Common myeloid progenitor, CD34-positive (primary cell): ENCODE data around the gene DQX1.
"Not testable (repeated sequence)": the region's sequence is repeated elsewhere in the genome, so short reads cannot be mapped to it uniquely, and the experiment has no call there.

ENCODE experiments used
- CTCF ChIA-PET: fragments of 350-600 bp; sonication (Branson Sonifier 250); formaldehyde crosslinking; loops from one replicate; lab custom pipeline; 2021; ENCODE audit warnings: antibody characterized with exemption; lab: Charles Lee
- POLR2A ChIA-PET: fragments of 350-600 bp; sonication (Branson Sonifier 250); formaldehyde crosslinking; loops from one replicate; lab custom pipeline; 2021; ENCODE audit warnings: antibody characterized with exemption; lab: Charles Lee
- DNase-seq, 3 donors: peaks; one replicate each; pipeline versions ENCODE4 v3.0.0 to v3.0.0-alpha.2; 2013
- H3K27ac ChIP-seq, 2 experiments: 1 replicate in 1 of 2; 2 replicates in 1 of 2; pipeline ENCODE4 v1.7.0; 2013; ENCODE audit warnings: inconsistent platforms in 2 of 2, low read length in 2 of 2, mild to moderate bottlenecking in 2 of 2, low read depth in 1 of 2, moderate library complexity in 1 of 2; ENCODE audit not compliant: severe bottlenecking in 2 of 2, insufficient read depth in 1 of 2, poor library complexity in 1 of 2
- H3K27me3 ChIP-seq, 5 experiments: replicated peaks in 2 of 5; 1 replicate in 3 of 5; 2 replicates in 2 of 5; pipeline versions ENCODE4 v1.6.1 to v1.7.0; 2013; ENCODE audit warnings: low read length in 4 of 5, mild to moderate bottlenecking in 2 of 5, moderate library complexity in 2 of 5, inconsistent platforms in 1 of 5; ENCODE audit not compliant: insufficient read depth in 5 of 5, control insufficient read depth in 4 of 5
- H3K36me3 ChIP-seq, 4 experiments: 1 replicate in 2 of 4; 2 replicates in 2 of 4; pipeline versions ENCODE4 v1.6.1 to v1.7.0; 2013; ENCODE audit warnings: low read length in 3 of 4, control low read depth in 1 of 4, mild to moderate bottlenecking in 1 of 4; ENCODE audit not compliant: control insufficient read depth in 4 of 4, insufficient read depth in 4 of 4
- H3K4me1 ChIP-seq, 4 experiments: 1 replicate in 3 of 4; 2 replicates in 1 of 4; pipeline versions ENCODE4 v1.6.1 to v1.7.1; 2013; ENCODE audit warnings: low read length in 3 of 4, mild to moderate bottlenecking in 3 of 4, control low read depth in 1 of 4, inconsistent platforms in 1 of 4, moderate library complexity in 1 of 4; ENCODE audit not compliant: control insufficient read depth in 4 of 4, insufficient read depth in 4 of 4; ENCODE audit errors: control extremely low read depth in 1 of 4
- H3K4me3 ChIP-seq, 7 experiments: 1 replicate in 4 of 7; 2 replicates in 3 of 7; pipeline versions ENCODE4 v1.5.1 to v1.7.0; 2013; ENCODE audit warnings: mild to moderate bottlenecking in 7 of 7, low read length in 6 of 7, moderate library complexity in 6 of 7, inconsistent platforms in 2 of 7, low read depth in 2 of 7, control low read depth in 1 of 7; ENCODE audit not compliant: insufficient read depth in 4 of 7, control insufficient read depth in 1 of 7; ENCODE audit errors: extremely low read depth in 1 of 7
- H3K9me3 ChIP-seq, 5 experiments: 1 replicate in 4 of 5; 2 replicates in 1 of 5; pipeline versions ENCODE4 v1.6.1 to v1.7.1; 2013; ENCODE audit warnings: low read length in 4 of 5, mild to moderate bottlenecking in 2 of 5, inconsistent platforms in 1 of 5, low read depth in 1 of 5, moderate library complexity in 1 of 5; ENCODE audit not compliant: control insufficient read depth in 4 of 5, insufficient read depth in 2 of 5; ENCODE audit errors: control extremely low read depth in 1 of 5
- WGBS: methylation state at CpG from one replicate; pipeline ENCODE4 v1.1.5; 2013; ENCODE audit not compliant: insufficient coverage; 5-methylcytosine and 5-hydroxymethylcytosine counted together

The DQX1 gene

DNA sequence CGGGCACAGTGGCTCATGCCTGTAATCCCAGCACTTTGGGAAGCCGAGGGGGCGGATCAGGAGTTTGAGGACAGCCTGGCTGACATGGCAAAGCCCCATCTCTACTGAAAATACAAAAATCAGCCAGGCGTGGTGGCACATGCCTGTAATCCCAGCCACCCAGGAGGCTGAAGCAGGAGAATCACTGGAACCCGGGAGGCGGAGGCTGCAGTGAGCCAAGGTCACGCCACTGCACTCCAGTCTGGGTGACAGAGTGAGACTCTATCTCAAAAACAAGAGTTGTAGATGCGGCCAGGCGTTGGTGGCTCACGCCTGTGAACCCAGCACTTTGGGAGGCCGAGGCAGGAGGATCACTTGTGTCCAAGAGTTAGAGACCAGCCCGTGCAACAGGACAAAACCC lies 55.3 kb downstream of the DQX1 start:
- not testable (repeated sequence) for DNase-seq, H3K9me3 ChIP-seq
- WGBS, result 99% methylated on average over 9 of the region's 12 CpGs

More for the DNA sequence above, 55.3 kb downstream of the DQX1 start:
- Histone ChIP-seq H3K27ac (peak overlapping the region in 1 of 2 experiments; percentile 84), H3K36me3 (peaks cover 0 to 16% (median 15%) of the 10 kb centered on the region in 4 experiments), H3K4me1 (peaks cover 12 to 34% (median 25%) of the 10 kb centered on the region in 4 experiments)
- ChIA-PET CTCF (interaction anchor here (1.5 kb wide), 1 partner anchor 62 kb away, joined by 5 read pairs; no protein-coding TSS in a partner anchor), POLR2A (interaction anchor here (2.9 kb wide), 1 partner anchor 12 kb away, joined by 12 read pairs; the partner anchor contains the start of gene WBP1)
- not testable (repeated sequence) for H3K27me3 ChIP-seq, H3K4me3 ChIP-seq
